Breast epithelium (tissue), 4 donors: ENCODE results near the gene SGK2. TPM values are rescaled to one million over a fixed set of nuclear protein-coding genes. Genes with fewer than 3 reads are reported as not detected.

Experiments used
- DNase-seq, 2 donors: peaks; one replicate each; pipeline ENCODE4 v3.0.0-alpha.2; 2019; ENCODE audit warnings: low spot score in 2 of 2
- H3K27ac ChIP-seq, 2 donors: fragments of 200-600 bp; sonication (generic) in 1 of 2; one replicate each; pipeline ENCODE4 v1.5.1; 2016 to 2019; ENCODE audit warnings: mild to moderate bottlenecking in 1 of 2
- H3K27me3 ChIP-seq, 2 donors: fragments of 200-600 bp; sonication (generic) in 1 of 2; one replicate each; pipeline versions ENCODE4 v1.5.1 to v1.6.0; 2017 to 2019; ENCODE audit warnings: control low read depth in 1 of 2, mild to moderate bottlenecking in 1 of 2
- H3K36me3 ChIP-seq: fragments of 200-600 bp; one replicate; pipeline ENCODE4 v1.5.1; 2019
- H3K4me1 ChIP-seq, 2 donors: fragments of 200-600 bp; sonication (generic); one replicate each; pipeline ENCODE4 v1.5.1; 2016 to 2019; ENCODE audit warnings: control low read depth in 1 of 2
- H3K4me3 ChIP-seq, 3 donors: fragments of 200-600 bp; sonication (generic); 1 replicate in 2 of 3; 2 replicates in 1 of 3; pipeline ENCODE4 v1.5.1; 2016 to 2019; ENCODE audit warnings: mild to moderate bottlenecking in 3 of 3, moderate library complexity in 2 of 3
- H3K9me3 ChIP-seq, 2 donors: fragments of 200-600 bp; sonication (generic) in 1 of 2; one replicate each; pipeline ENCODE4 v1.5.1; 2016 to 2019; ENCODE audit warnings: control low read depth in 1 of 2
- CTCF ChIP-seq, 3 donors: fragments of 450-650 bp; IDR thresholded peaks; one replicate each; pipeline ENCODE4 v1.5.1; 2016 to 2017; ENCODE audit warnings: antibody characterized with exemption in 3 of 3, mild to moderate bottlenecking in 3 of 3, moderate library complexity in 3 of 3
- POLR2A ChIP-seq: fragments of 450-650 bp; IDR thresholded peaks from one replicate; pipeline ENCODE4 v1.6.1; 2016; ENCODE audit warnings: antibody characterized with exemption, mild to moderate bottlenecking, moderate library complexity
- POLR2AphosphoS5 ChIP-seq, 3 donors: sonication (generic); formaldehyde crosslinking; IDR thresholded peaks; one replicate each; pipeline ENCODE4 v1.6.1; 2017; ENCODE audit warnings: antibody characterized with exemption in 3 of 3
- intact Hi-C: fragments of 100-400 bp; cut with DNase I; formaldehyde crosslinking; loops from one replicate; pipeline ENCODE4 v1.15.1; 2023; ENCODE audit warnings: low total_unique reads
- total RNA-seq, 3 donors: library from RNA; depleted of rRNA; stranded (reverse); fragments of >200 nt; gene quantifications; one replicate each; pipeline ENCODE4 v1.1.0, GENCODE V29; 2016

Gene SGK2
- total RNA-seq, 3 donors from 2014 or later = 4.1 to 8.2 (median 6.4) TPM

- no peaks in the 10 kb centered on the region for H3K9me3 ChIP-seq
- intact Hi-C loops = no loop called here
- DNase-seq = no peak
- TF ChIP-seq POLR2A = no peak
- H3K36me3 ChIP-seq = no peaks in the 10 kb centered on the region
- no peaks in the 10 kb centered on the region for H3K27me3 ChIP-seq
- no peak overlapping the region for H3K4me3 ChIP-seq
- no peak overlapping the region for H3K27ac ChIP-seq
- H3K4me1 ChIP-seq = no peaks in the 10 kb centered on the region
Measured at GRCh38 chr20:43564993-43565757, 6.3 kb downstream of the SGK2 start.

DNA sequence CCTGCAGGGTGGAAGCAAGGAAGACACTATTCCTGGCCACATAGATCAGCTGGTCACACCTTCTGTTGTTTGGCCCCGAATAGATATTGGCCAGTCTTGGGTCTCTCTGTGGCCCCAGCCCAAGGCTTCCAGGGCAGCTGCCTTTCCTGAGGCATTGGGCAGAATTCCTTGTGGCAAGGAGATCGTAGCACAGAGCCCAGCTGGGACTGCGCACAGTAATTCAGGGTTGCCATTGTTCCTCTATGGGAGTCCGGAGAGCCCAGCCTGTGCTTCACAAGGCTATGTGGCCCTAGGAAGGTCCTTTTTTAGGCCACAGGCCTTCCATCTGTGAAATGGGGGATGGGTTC is 6.9 kb downstream of the SGK2 start:
- Histone ChIP-seq H3K36me3 (no peaks in the 10 kb centered on the region), H3K4me3 (no peak overlapping the region), H3K27me3 (no peaks in the 10 kb centered on the region), H3K27ac (no peak overlapping the region), H3K4me1 (no peaks in the 10 kb centered on the region), H3K9me3 (no peaks in the 10 kb centered on the region)
- DNase-seq = no peak
- TF ChIP-seq CTCF (IDR thresholded peaks at IDR 0.05) (no peak), POLR2AphosphoS5 (IDR thresholded peaks at IDR 0.05) (no peak), POLR2A (no peak)
- intact Hi-C loops = no loop called here

DNA sequence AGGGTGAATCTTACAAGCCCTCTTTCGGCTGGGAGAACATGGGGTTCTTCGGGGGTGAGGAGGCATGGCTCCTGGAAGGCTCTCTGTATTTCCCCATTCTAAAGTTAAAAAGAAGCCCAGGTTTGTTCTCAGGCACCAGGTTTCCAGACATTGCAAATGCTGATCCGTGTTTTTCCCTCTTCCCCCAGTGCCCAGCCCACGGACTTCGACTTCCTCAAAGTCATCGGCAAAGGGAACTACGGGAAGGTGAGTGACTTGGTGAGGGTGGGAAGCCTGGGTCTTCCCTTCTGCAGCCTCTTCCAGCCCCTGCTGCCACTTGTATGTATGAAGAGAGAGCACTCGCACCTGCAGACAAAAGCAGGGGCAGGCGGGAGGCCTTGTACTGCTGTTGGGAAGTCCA is 8.7 kb downstream of the SGK2 start:
- no peak for DNase-seq
- H3K27me3 ChIP-seq = no peaks in the 10 kb centered on the region
- no peaks in the 10 kb centered on the region for H3K36me3 ChIP-seq
- intact Hi-C loops = no loop called here
- H3K4me3 ChIP-seq = no peak overlapping the region
- TF ChIP-seq POLR2AphosphoS5 (IDR thresholded peaks at IDR 0.05) = no peak
- no peak for TF ChIP-seq POLR2A
- no peak for TF ChIP-seq CTCF (IDR thresholded peaks at IDR 0.05)
- H3K4me1 ChIP-seq = no peaks in the 10 kb centered on the region
- no peaks in the 10 kb centered on the region for H3K9me3 ChIP-seq
- H3K27ac ChIP-seq = no peak overlapping the region

DNA sequence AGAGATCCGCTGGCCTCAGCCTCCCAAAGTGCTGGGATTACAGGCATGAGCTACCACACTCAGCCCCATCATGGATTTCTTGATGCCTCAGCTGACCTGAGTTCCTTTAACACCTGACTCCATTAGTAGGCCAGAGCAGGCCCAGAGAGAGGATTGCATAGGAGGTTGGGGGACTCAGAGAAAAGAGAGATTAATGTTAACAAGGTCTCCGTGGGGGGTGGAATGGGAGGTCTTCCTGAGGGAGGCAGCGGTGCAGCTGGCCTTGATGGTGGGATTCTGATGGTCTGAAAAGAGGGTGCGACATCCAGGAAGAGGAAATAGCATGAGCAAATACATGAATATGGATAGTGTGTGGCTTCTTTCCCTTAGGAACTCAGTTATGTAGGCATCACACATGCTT is 9.9 kb downstream of the SGK2 start:
- Histone ChIP-seq H3K4me1 (no peaks in the 10 kb centered on the region), H3K27ac (no peak overlapping the region), H3K27me3 (no peaks in the 10 kb centered on the region), H3K36me3 (no peaks in the 10 kb centered on the region), H3K9me3 (no peaks in the 10 kb centered on the region), H3K4me3 (no peak overlapping the region)
- no peak for DNase-seq
- intact Hi-C loops = no loop called here
- TF ChIP-seq POLR2AphosphoS5 (IDR thresholded peaks at IDR 0.05) = no peak

DNA sequence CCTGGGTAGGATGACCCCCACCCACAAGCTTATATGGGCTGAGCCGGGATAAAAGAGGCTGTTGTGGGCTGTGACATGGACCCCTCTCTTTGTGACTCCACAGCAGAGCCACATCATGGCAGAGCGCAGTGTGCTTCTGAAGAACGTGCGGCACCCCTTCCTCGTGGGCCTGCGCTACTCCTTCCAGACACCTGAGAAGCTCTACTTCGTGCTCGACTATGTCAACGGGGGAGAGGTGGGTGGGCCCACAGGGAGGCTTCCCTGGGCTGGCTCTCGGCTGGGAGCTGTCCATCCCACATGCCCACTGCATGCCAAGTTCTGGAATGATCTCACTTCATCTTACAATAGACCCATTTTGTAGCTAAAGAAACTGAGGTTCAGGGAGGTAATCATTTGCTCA is 10.5 kb downstream of the SGK2 start:
- intact Hi-C loops = no loop called here
- H3K27ac ChIP-seq = no peak overlapping the region
- no peaks in the 10 kb centered on the region for H3K36me3 ChIP-seq
- no peaks in the 10 kb centered on the region for H3K27me3 ChIP-seq
- H3K4me1 ChIP-seq = no peaks in the 10 kb centered on the region
- TF ChIP-seq CTCF (IDR thresholded peaks at IDR 0.05) (no peak), POLR2AphosphoS5 (IDR thresholded peaks at IDR 0.05) (no peak), POLR2A (no peak)
- H3K4me3 ChIP-seq = no peak overlapping the region
- H3K9me3 ChIP-seq = no peaks in the 10 kb centered on the region
- DNase-seq = no peak

DNA sequence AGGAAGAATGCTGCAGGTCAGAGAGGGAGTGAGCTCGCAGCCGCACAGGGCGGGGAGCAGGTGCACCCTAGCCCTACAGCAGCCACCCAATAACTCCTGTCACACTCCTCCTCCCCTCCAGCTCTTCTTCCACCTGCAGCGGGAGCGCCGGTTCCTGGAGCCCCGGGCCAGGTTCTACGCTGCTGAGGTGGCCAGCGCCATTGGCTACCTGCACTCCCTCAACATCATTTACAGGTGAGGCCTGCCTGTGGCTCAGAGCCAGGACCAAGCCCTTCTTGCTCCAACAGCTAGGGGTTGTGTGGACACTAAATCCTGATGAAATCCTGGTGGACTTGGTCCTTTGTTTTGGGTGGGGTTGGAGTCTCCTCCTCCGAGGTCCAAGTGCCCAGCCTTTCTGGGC is 11.7 kb downstream of the SGK2 start:
- Histone ChIP-seq H3K9me3 (no peaks in the 10 kb centered on the region), H3K4me1 (no peaks in the 10 kb centered on the region), H3K36me3 (no peaks in the 10 kb centered on the region), H3K4me3 (no peak overlapping the region), H3K27me3 (no peaks in the 10 kb centered on the region), H3K27ac (no peak overlapping the region)
- TF ChIP-seq CTCF (IDR thresholded peaks at IDR 0.05) (no peak), POLR2A (no peak), POLR2AphosphoS5 (IDR thresholded peaks at IDR 0.05) (no peak)
- intact Hi-C loops = loop anchor here (2.0 kb wide), 1 partner anchor 76 kb away; no protein-coding TSS in a partner anchor
- DNase-seq = no peak
